ENCODE measurements around the gene RAC3.

Gene RAC3

GRCh38 chr17:81995463-81996231 is 35.8 kb upstream of the RAC3 start:
- TF ChIP-seq CTCF (IDR thresholded peaks at IDR 0.05; ENCODE audit: extremely low read depth, missing control alignments) = no peak
- no peak for DNase-seq (ENCODE audit: low spot score)

GRCh38 chr17:81996232-81996756 is 35.2 kb upstream of the RAC3 start:
- TF ChIP-seq CTCF (IDR thresholded peaks at IDR 0.05; ENCODE audit: extremely low read depth, missing control alignments) = no peak
- DNase-seq (ENCODE audit: low spot score) = no peak

- no peak for DNase-seq (ENCODE audit: low spot score)
- TF ChIP-seq CTCF (IDR thresholded peaks at IDR 0.05; ENCODE audit: extremely low read depth, missing control alignments) = no peak
These were observed 34.6 kb upstream of the RAC3 start for GRCh38 chr17:81996757-81997441.

- no peak for DNase-seq (ENCODE audit: low spot score)
- TF ChIP-seq CTCF (IDR thresholded peaks at IDR 0.05; ENCODE audit: extremely low read depth, missing control alignments) = no peak
These were observed 33.3 kb upstream of the RAC3 start for GRCh38 chr17:81998212-81998611.

GRCh38 chr17:81998691-81999438 is 32.6 kb upstream of the RAC3 start:
- TF ChIP-seq CTCF (IDR thresholded peaks at IDR 0.05; ENCODE audit: extremely low read depth, missing control alignments) = no peak
- DNase-seq (ENCODE audit: low spot score) = no peak

- no peak for DNase-seq (ENCODE audit: low spot score)
- TF ChIP-seq CTCF (IDR thresholded peaks at IDR 0.05; ENCODE audit: extremely low read depth, missing control alignments) = no peak
These were observed 31.9 kb upstream of the RAC3 start for GRCh38 chr17:81999587-81999975.

Data from GM20000 (cell line).